SK-N-MC (cell line): ENCODE data around the gene TAF1B.

ENCODE experiments used
- DNase-seq: peaks from one replicate; pipeline ENCODE4 v3.0.0-alpha.2; 2011; ENCODE audit warnings: low read depth, low spot score
- H3K27ac ChIP-seq: fragments of 200-600 bp; sonication (generic); 2 replicates; pipeline ENCODE4 v1.5.1; 2016; ENCODE audit warnings: mixed run types
- H3K36me3 ChIP-seq: fragments of 200-600 bp; sonication (generic); 2 replicates; pipeline ENCODE4 v1.6.1; 2017; ENCODE audit warnings: antibody characterized with exemption, low read length, mixed read lengths; ENCODE audit not compliant: insufficient read depth
- H3K4me3 ChIP-seq: fragments of 200-600 bp; sonication (generic); 2 replicates; pipeline ENCODE4 v1.5.1; 2016
- H3K9ac ChIP-seq: fragments of 200-600 bp; sonication (generic); 2 replicates; pipeline ENCODE4 v1.8.0; 2017; ENCODE audit warnings: mixed run types, mixed read lengths; ENCODE audit not compliant: insufficient read length
- H3K9me3 ChIP-seq: fragments of 200-600 bp; sonication (generic); 2 replicates; pipeline ENCODE4 v1.6.1; 2017; ENCODE audit warnings: low read depth, mild to moderate bottlenecking, antibody characterized with exemption, low read length, moderate library complexity, mixed read lengths
- EZH2 ChIP-seq: fragments of 200-600 bp; sonication (generic); IDR thresholded peaks from one replicate; pipeline ENCODE4 v1.6.1; 2017; ENCODE audit warnings: antibody characterized with exemption
- FOXP2 ChIP-seq: optimal IDR thresholded peaks from 2 replicates; pipeline ENCODE3; 2011; ENCODE audit warnings: mild to moderate bottlenecking, moderate library complexity; ENCODE audit not compliant: insufficient read depth; ENCODE audit errors: extremely low read length, control extremely low read depth
- POLR2AphosphoS5 ChIP-seq: IDR thresholded peaks from 2 replicates; pipeline ENCODE4 v1.6.1; 2012; ENCODE audit warnings: mild to moderate bottlenecking, low read depth, low read length, borderline replicate concordance

TAF1B gene

DNA sequence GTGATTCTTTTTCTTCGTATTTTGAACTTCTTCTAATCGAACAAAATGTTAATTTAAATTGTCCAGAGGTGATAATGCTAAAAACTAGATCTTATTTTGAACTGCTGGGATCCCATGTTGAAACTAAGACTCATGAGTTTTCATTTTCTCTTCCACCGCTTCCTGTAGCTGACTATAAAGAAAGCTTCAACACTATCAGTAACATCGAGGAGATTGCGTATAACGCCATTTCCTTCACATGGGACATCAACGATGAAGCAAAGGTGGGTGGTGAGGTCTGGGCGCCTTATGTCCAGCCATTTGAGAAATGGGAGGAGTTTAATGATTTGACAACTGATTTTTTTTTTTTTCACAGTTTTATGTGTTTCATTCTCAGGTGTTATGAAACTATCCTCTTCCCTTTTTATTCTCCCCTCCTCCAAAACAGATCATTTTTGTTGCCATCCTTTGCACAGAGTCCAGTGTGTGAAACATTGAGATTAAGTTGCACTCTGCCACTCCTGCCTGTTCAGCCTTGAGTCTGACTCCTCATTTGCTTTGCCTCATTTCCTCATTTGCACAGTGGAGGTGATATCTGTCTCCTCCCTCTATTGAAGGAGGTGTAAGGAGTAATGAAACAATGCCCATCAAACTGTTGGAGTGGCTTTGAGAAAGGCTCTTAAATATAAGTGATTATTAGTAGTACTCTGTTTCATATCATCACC lies 122.0 kb downstream of the TAF1B start:
- H3K9ac ChIP-seq: no peak overlapping the region

DNA sequence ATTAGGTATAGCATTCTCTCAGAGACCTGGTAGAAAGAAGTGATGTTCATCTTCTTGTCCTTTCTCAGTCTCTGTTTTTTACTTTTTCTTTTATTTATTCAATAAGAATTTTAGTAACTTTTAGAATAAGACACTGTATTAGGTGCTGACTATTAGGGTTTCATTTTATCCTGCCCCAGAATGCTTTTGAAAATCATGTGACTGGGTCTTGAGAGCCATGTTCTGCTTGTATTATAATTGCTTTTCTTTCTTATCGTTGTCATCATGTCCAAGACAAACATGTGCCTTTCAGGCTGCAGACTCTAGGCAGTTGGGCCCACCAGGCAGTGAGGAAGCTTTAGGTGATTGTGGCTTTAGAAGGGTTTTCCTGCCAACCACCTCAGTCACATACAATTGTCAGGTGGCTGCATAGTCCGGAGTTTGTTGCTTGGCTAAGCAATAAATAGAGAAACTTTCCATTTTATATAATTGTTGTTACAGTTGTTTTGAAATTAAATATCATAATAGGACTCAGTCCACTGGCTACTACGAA lies 123.3 kb downstream of the TAF1B start:
- Histone ChIP-seq H3K4me3 (no peak overlapping the region), H3K27ac (no peak overlapping the region), H3K36me3 (no peaks in the 10 kb centered on the region), H3K9me3 (no peaks in the 10 kb centered on the region), H3K9ac (no peak overlapping the region)
- TF ChIP-seq FOXP2: no peak
- no peak for TF ChIP-seq POLR2AphosphoS5
- DNase-seq: no peak

More for the DNA sequence above, 122.0 kb downstream of the TAF1B start:
- no peaks in the 10 kb centered on the region for H3K9me3 ChIP-seq
- no peak overlapping the region for H3K4me3 ChIP-seq
- TF ChIP-seq EZH2 (no peak), FOXP2 (no peak), POLR2AphosphoS5 (no peak)
- no peak overlapping the region for H3K27ac ChIP-seq
- no peak for DNase-seq
- no peaks in the 10 kb centered on the region for H3K36me3 ChIP-seq

DNA sequence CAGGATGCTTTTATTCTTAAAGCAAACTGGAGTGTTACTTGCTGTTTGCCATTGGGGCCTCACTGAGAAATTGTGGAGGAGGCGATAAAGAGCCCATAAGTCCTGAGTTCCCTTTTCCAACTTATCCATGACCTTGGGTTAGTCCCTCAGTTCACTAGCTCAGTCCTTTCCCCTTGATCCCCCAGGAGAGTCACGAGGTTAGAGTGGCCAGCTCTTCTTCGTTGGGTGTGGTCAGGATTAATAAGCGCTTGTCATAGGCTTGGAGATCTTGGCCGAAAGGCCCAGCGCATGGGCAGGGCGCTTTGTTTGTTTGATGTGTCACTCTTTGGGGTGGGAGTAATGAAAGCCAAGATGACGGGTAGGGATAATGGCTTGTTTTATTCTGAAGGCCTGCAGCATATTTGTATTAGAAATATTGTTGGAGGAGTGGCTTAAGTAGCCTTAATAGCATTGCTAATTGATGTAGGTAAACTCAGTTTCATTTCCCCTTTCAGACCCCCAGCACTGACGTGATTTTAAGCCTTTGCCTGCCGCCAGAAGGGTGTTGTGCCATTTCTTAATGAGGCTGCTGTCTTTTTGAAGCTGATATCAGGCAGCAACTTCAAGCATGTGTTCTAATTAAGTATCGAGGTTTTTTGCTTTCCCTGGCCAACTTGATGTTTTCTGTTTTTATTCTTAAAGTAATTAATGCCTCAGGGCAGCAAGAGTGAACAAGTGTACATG lies 123.9 kb downstream of the TAF1B start:
- no peak for DNase-seq
- H3K27ac ChIP-seq: no peak overlapping the region
- H3K9ac ChIP-seq: no peak overlapping the region
- H3K36me3 ChIP-seq: no peaks in the 10 kb centered on the region
- no peaks in the 10 kb centered on the region for H3K9me3 ChIP-seq
- no peak overlapping the region for H3K4me3 ChIP-seq
- no peak for TF ChIP-seq FOXP2
- TF ChIP-seq EZH2: no peak
- TF ChIP-seq POLR2AphosphoS5: no peak

DNA sequence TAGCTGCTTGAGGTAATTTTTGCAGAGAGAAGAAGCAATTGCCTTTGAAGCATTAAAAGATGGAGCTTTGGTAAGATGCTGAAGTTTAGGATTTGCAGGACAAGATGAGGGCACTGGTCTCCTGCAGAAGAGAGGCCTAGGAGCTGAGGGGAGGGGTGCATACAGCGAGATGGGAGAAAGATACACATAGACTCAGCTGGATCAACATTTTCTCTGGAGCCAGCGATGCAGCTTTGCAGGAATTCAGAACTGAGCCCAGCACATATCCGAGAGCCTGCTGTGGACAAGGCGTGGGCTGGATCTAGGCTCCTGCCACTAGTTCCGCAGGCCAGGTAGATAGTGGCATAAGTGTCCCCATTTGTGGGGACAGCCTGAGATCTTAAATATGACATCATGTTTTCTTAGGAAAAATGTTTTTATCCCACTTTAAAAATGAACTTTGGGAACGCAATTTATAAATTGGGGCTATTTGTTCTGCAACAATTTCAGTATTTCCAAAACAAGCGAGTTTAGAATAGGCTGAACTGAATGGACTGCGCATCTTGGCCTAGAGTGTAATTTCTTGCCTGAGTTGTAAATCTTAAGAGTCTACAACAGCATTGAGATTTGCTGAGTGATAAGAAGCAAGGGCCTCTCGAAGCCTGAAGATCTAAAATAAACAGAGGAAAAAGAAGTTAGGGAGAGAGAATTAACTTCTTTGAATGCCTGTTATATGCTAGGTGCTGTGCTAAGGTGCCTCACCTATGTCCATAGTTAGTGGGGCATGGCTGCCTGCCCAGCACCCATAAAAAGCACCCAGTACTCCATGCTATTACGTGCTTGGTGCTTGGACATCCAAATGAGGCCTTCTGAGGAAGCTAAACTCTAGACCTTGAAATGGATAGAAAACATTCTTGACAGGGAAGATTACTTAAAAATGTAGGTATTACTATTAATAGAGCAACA lies 125.6 kb downstream of the TAF1B start:
- Histone ChIP-seq H3K9ac (no peak overlapping the region), H3K4me3 (no peak overlapping the region), H3K36me3 (no peaks in the 10 kb centered on the region), H3K27ac (no peak overlapping the region), H3K9me3 (no peaks in the 10 kb centered on the region)
- no peak for DNase-seq
- TF ChIP-seq FOXP2 (no peak), EZH2 (no peak), POLR2AphosphoS5 (no peak)

DNA sequence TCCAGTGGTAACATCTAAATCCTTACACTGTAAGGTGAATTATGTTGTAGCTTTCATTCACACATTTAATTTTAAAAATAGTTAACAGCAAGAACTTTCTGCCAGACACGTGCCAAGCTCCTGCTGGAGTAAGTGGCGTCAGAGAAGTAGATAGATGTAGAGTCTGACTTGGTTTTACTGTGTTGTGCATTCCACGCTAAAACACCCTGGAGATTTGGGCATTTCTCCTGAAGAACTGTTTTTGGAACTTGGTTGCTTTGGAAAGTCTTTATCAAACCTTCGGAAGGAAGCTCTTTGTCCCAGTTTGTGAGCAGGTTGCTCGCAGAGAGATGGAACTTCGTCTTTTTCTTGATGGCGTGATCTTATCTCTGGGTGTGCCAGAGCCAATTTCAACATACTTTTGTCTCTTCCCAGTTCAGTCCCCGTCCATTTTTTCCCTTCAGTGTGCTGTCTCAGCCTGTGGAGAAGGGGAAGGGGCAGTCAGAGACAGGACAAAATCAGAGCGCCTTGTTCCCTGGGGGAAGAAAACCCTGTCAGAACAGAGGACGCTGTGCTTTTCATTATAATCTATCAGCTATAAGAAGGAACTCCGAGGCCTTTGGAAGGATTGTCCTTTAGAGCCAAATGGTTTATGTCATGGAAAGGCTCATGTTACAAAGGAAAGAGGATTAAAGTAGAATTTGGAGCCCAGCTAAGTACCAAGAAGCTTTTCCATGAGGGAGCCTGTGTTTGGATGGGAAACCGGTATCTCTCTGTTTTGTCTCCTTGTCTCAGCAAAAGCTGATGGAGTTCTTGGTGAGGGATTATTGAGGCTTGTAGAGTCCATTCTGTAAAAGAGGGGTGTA lies 127.1 kb downstream of the TAF1B start:
- H3K9ac ChIP-seq: no peak overlapping the region
- DNase-seq: no peak
- no peaks in the 10 kb centered on the region for H3K9me3 ChIP-seq
- no peaks in the 10 kb centered on the region for H3K36me3 ChIP-seq
- H3K27ac ChIP-seq: no peak overlapping the region
- TF ChIP-seq FOXP2 (no peak), POLR2AphosphoS5 (no peak), EZH2 (no peak)
- H3K4me3 ChIP-seq: no peak overlapping the region

DNA sequence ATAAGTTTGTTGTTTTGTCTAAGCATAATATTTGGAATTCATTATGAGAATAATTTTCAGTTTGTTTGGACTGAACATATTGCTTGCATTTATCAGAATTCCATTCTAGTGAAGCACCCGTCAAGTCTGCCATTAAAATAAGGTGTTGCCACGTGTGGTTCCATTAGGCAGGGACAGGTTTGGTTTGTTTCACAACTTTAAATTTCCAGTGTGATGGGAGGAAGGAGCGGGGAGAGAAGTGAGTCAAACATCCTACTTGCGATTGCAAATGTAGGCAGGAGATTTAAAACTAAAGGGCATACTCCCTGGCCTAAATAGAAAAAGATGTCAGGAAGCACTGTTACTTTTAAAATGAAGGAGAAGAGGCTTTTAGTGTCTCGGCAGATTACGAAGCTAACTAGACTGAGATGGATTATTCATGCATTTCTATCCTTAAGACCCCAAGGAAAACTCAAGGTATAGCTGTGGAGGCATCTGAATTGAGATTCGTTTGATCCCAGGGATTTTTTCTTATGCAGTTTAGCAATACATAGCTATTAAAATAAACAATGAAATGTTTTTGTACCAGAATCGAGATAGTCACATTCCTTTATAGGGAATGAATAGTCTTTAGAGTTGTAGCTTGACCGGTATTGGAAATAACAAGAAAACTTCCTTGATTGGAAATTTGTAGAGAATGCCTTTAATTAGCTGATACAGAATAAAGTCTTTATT lies 128.0 kb downstream of the TAF1B start:
- no peak overlapping the region for H3K9ac ChIP-seq
- H3K9me3 ChIP-seq: no peaks in the 10 kb centered on the region
- no peak for DNase-seq
- H3K4me3 ChIP-seq: no peak overlapping the region
- H3K36me3 ChIP-seq: no peaks in the 10 kb centered on the region
- TF ChIP-seq POLR2AphosphoS5 (no peak), FOXP2 (no peak), EZH2 (no peak)
- no peak overlapping the region for H3K27ac ChIP-seq

DNA sequence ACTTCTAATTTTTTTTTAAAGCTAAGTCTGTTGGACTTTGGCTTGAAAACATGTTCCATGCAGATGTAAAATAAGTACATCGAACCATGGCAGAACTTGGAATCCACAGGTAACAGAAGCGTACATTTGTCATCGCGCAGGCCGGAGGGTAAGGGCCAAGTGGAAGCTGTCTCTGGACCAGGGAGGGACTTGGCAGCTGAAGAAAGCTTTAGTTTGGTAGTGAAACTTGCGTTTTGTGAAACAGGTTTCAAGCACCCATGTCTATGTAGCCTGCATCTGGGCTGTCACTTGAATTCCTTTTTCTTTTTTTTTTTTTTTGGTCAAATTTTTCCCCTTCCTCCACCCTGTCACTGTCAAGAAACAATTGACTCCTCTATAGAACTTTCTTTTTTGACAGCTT lies 128.6 kb downstream of the TAF1B start:
- TF ChIP-seq POLR2AphosphoS5: no peak
- no peak for TF ChIP-seq FOXP2
- no peak for TF ChIP-seq EZH2
- no peaks in the 10 kb centered on the region for H3K36me3 ChIP-seq

More for the DNA sequence above, 128.6 kb downstream of the TAF1B start:
- Histone ChIP-seq H3K27ac (no peak overlapping the region), H3K9ac (no peak overlapping the region), H3K4me3 (no peak overlapping the region), H3K9me3 (no peaks in the 10 kb centered on the region)
- no peak for DNase-seq
